GM12878 (cell line): ENCODE measurements around the gene EOMES. TPM values are rescaled to one million over a fixed set of nuclear protein-coding genes. Genes with fewer than 3 reads are reported as not detected.

ENCODE experiments used
- CTCF ChIP-seq, 3 experiments: IDR thresholded peaks in 2 of 3; conservative IDR thresholded peaks in 1 of 3; 2 replicates each; pipeline ENCODE4 v1.5.1; 2011; ENCODE audit warnings: low read depth in 3 of 3, low read length in 3 of 3, mild to moderate bottlenecking in 3 of 3, control low read depth in 2 of 3, moderate library complexity in 2 of 3, inconsistent platforms in 1 of 3, mixed read lengths in 1 of 3; ENCODE audit not compliant: control insufficient read depth in 2 of 3, insufficient read depth in 1 of 3; ENCODE audit errors: extremely low read depth in 1 of 3
- DPF2 ChIP-seq: fragments of 450-650 bp; IDR thresholded peaks from 2 replicates; pipeline ENCODE4 v1.6.1; 2017; ENCODE audit warnings: mild to moderate bottlenecking
- EZH2 ChIP-seq: IDR thresholded peaks from 2 replicates; pipeline ENCODE4 v1.6.1; 2012; ENCODE audit warnings: low read depth, mild to moderate bottlenecking, control low read depth, inconsistent platforms, low read length, borderline replicate concordance; ENCODE audit not compliant: control insufficient read depth
- IRF3 ChIP-seq: fragments of 450-650 bp; IDR thresholded peaks from 2 replicates; pipeline ENCODE4 v1.6.1; 2014; ENCODE audit warnings: mild to moderate bottlenecking
- MLLT1 ChIP-seq: fragments of 450-650 bp; IDR thresholded peaks from 2 replicates; pipeline ENCODE4 v1.6.1; 2016; ENCODE audit warnings: mild to moderate bottlenecking
- RB1 ChIP-seq: fragments of 450-650 bp; formaldehyde crosslinking; IDR thresholded peaks from 2 replicates; pipeline ENCODE4 v1.6.1; 2017; ENCODE audit warnings: mild to moderate bottlenecking, borderline replicate concordance
- TAF1 ChIP-seq: IDR thresholded peaks from 2 replicates; pipeline ENCODE4 v1.6.1; 2011; ENCODE audit warnings: mild to moderate bottlenecking, low read depth, low read length, borderline replicate concordance
- ZNF687 ChIP-seq: fragments of 450-650 bp; IDR thresholded peaks from 2 replicates; pipeline ENCODE4 v1.6.1; 2017; ENCODE audit warnings: mild to moderate bottlenecking, moderate library complexity
- polyA plus RNA-seq, 11 experiments: library from polyadenylated mRNA; depleted of rRNA in 4 of 11; unstranded in 6 of 11; stranded (reverse) in 5 of 11; fragments of >200 nt; fragmentation: Nextera tagmentation in 4 of 11; fragmentation: Illumina TruSeq in 1 of 11; extraction: Ambion mirVana in 4 of 11; extraction: Trizol in 1 of 11; gene quantifications; 1 replicate in 1 of 11; 2 replicates in 10 of 11; pipeline versions ENCODE4 v1.2.1 to v1.2.3, GENCODE V29; 2011 to 2016; ENCODE audit warnings: inconsistent platforms in 2 of 11, missing spikeins in 2 of 11, low read depth in 1 of 11
- total RNA-seq, 4 experiments: library from RNA; depleted of rRNA in 3 of 4; stranded (reverse); fragments of >200 nt in 3 of 4; fragmentation: Illumina TruSeq in 1 of 4; extraction: Trizol in 1 of 4; gene quantifications; 2 replicates each; pipeline versions ENCODE4 v1.2.1 to v1.2.3, GENCODE V29; 2013 to 2021

Gene EOMES
- total and polyA plus RNA-seq, 10 of the 15 experiments (the other 5 are each of a cell fraction or from before 2014, with no cell fraction given), result 1.5 to 178 (median 4.5) TPM

- TF ChIP-seq IRF3 (no peak), TAF1 (no peak), EZH2 (no peak), RB1 (peak; percentile 16; the same call in 1 of the 2 replicates), CTCF (IDR thresholded peaks at IDR 0.05 in 2 of 3, conservative IDR thresholded peaks at IDR 0.05 in 1 of 3; ENCODE audit: control insufficient read depth in 2 of 3, extremely low read depth in 1 of 3, insufficient read depth in 1 of 3, low read depth in 3 of 3, low read length in 3 of 3) (peak in 1 of 3 experiments; percentile 30; a peak in 2 of 6 replicates), DPF2 (no peak), MLLT1 (peak; percentile 96), ZNF687 (no peak)
Measured at GRCh38 chr3:27720899-27721716, 1.0 kb downstream of the EOMES start (continued).
